Inferior parietal cortex (tissue), 1 donor: ENCODE measurements around the gene XYLT2.
A peak's percentile ranks its signal among the peaks of the same experiment; 100 is the strongest.

Experiments used
- DNase-seq: peaks from one replicate; pipeline ENCODE4 v3.0.0-alpha.2; 2016; ENCODE audit errors: extremely low spot score

The XYLT2 gene

DNA sequence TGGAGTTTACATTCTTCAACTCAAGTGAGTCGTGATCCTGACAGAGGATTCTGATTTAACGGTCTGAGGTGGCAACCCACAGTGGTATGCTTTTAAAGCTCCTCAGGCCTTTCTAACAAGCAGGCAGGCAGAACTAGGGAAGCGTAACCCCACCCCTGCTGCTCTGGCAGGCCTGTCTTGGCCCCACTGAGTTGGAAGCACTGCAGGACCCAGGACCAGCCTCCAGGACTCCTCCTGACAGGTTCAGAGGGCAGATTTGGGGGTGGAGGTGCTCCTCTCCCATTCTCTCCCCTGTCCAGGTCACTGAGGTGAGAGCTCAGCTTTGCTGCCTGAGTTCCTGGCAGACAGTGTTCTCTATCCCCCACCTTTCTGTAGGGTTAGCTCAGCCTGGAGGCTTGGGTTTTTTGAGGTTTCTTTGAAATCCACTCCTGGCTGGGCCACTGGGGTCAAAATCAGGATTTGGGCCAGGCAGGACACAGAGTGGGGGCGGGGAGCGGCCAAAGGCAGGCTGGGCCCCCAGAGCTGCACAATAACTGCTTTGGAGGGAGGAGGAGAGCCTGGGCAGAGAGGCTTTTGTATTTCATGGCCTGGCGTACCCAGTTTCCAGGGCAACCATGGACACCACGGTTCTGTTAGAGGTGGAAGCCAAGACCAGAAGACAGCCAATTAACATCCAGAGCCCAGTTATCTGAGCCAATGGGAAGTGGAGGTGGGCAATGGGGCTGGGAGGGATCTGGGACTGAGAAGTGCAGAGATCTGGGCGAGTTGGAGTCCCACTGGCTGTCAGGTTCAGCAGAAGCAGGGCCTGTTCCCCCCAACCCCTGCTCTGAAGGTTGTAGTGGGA lies 17.5 kb downstream of the XYLT2 start:
- peak; percentile 75 for DNase-seq

DNA sequence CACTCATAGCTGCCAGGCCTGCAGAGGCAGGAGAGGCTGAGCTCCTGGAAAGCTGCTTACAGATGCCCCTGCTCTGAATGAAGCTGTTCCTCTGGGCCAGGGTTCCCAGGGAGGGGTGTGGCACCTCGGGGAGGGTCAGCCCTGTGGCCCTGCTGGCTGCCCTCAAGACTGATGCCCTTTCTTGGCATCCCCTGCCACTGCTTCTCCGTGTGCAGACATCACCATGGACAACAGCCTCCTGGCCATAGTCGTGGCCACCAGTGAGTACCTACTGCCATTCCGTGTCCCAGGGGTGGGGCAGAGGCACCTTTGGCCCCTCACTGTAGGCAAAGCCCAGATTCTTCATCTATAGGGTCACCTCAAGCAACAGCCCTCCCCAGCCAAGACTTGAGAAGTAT lies 18.1 kb downstream of the XYLT2 start:
- DNase-seq = no peak

DNA sequence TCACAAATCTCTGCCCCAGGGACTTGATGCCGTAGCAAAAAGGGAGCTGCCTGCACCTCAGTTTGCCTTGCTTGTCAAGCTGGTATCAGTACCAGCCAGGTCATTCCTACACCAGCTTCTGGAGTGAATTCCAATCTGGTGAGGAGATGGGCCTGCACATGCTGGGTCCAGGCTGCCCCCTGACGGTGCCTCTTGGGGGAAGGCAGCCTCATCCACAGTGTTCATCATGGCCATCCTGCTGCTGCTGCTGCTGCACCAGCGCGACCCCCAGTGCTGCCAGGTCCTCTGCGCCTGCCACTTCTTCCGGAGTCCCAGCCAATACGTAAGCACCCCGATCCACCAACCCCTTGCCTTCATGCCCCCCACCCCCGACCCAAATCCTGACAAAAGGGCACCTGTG lies 18.8 kb downstream of the XYLT2 start:
- no peak for DNase-seq

DNA sequence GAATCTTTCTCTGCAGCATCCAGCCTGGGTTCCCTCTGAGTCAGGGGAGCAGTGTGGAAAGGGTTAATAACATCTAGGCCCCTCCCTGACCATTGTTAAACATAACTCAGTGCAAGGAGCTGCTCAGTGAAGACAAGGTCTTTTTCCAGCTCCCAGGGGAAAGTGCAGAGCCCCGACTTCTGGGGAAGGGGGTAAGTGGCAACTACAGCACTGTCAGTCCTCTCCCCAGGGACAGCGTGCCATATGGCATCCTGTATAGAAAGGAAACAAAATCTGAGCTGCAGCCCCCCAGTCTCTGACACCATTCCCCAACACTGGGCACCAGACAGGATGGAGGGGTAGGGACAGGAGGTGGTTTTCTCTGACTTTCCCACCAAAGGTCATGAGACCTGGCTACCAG lies 19.2 kb downstream of the XYLT2 start:
- DNase-seq = no peak

GRCh38 chr17:50365649-50366393 lies 19.9 kb downstream of the XYLT2 start:
- no peak for DNase-seq

- no peak for DNase-seq
Observed at GRCh38 chr17:50367401-50367800, 21.5 kb downstream of the XYLT2 start.

GRCh38 chr17:50370052-50370451 lies 24.1 kb downstream of the XYLT2 start:
- no peak for DNase-seq

- DNase-seq = no peak
Observed at GRCh38 chr17:50371526-50371925, 25.6 kb downstream of the XYLT2 start.

- no peak for DNase-seq
Observed at GRCh38 chr17:50372222-50372757, 26.4 kb downstream of the XYLT2 start.

GRCh38 chr17:50372758-50373556 lies 27.0 kb downstream of the XYLT2 start, which contains the start of the genes EME1 and MRPL27:
Gene EME1 (plus strand): TSS chr17:50373229. CDS start chr17:50375209, 1,980 bp downstream.
Gene MRPL27 (minus strand): TSS chr17:50373184. CDS start chr17:50373170, 14 bp downstream.
- DNase-seq = peak; percentile 98

- no peak for DNase-seq
Observed at GRCh38 chr17:50373705-50374104, 27.8 kb downstream of the XYLT2 start.

DNA sequence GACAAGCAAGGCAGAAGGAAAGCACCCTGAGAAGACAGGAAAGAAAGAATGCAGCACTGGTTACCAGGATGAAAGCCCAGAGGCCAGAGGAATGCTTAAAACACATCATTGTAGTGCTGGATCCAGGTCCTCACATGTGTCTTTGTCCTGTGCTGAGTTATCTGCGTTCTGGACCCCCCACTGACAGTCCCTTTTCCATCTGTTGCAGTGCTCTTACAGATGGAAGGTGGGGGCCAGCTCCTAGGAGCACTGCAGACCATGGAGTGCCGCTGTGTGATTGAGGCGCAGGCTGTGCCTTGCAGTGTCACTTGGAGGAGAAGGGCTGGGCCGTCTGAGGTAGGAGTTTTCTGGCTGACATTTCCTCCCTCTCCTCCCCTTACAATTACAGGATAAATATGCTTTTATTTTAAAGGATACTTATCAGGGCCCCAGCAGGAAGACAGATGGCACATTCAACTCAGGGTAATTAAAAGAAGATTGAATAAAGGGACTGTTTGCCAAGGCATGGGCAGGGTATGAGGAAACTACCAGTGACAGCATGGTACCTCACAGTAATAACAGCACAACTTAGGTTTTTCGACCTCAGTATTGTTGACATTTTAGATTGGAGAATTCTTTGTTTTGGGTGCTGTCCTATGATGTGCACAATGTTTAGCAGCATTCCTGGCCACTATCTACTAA lies 30.1 kb downstream of the XYLT2 start:
- no peak for DNase-seq

- DNase-seq = no peak
Observed at GRCh38 chr17:50379351-50380132, 33.6 kb downstream of the XYLT2 start.

GRCh38 chr17:50380369-50381259 lies 34.7 kb downstream of the XYLT2 start:
- no peak for DNase-seq

- DNase-seq = no peak
Observed at GRCh38 chr17:50381260-50381815, 35.4 kb downstream of the XYLT2 start.

DNA sequence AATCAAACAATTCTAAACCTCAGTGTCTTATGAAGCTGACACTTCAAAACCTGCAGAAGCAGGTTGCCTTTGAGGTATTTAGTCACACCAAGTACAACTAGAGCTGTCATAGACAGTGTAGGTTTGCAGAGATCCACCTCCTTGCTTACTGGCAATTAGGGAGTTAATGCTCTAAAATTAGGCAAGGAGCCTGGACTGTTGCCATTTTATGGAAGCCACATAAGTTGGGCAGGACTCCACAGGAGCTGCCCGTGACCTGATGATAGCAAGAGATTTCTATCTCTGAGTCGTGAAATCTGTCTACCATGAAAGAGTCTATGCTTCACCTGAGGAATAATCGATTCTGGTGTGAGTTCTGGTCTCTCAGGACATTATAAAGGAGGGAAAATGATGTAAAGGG lies 36.0 kb downstream of the XYLT2 start:
- DNase-seq = no peak

DNA sequence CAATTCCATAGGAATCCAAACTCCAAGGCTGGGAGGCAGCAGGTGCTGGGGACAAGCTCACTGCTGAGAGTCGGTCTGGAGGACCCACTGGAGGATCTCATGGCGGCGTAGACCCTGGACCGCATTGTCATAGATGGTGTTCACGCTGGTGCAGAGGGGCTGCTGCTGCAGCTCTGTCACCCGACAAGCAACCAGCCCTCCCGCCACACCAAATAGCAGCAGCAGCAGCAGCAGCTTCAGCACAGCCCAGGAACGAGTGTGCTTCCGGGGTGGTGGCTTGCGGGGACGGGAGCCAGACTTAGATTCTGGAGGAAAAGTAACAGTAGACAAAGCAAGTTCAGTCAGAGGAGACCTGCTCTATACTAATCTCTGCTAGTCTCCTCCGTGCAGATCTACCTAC lies 37.0 kb downstream of the XYLT2 start:
- no peak for DNase-seq

- DNase-seq = no peak
Observed at GRCh38 chr17:50386510-50386909, 40.6 kb downstream of the XYLT2 start.

DNA sequence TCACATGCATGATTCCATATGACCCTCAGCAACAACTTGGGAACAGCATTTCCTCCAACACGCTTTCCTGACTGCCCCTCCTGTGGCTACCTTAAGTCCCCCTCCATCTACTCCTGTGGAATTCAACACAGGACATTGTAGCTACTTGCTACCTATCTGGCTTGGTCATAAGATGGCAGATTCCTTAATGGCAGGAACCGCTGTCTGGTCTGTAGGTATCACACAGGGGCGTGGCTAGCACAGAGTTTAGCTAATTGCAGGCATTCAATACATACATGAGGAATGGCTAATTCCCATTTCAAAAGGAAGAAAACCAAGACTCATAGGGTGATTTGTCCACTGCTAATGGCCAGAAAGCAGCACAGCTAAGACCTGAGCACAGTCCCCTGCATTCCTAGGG lies 42.8 kb downstream of the XYLT2 start:
- no peak for DNase-seq
